Heart right ventricle (tissue), 16 donors: ENCODE measurements around the gene ELN. TPM values are rescaled to one million over a fixed set of nuclear protein-coding genes. Genes with fewer than 3 reads are reported as not detected.

Experiments
- ATAC-seq, 8 donors: fragments of 200-7000 bp; cut with Tn5 transposase; one replicate each; pipeline ENCODE4 v1.9.1; 2020; ENCODE audit warnings: mild to moderate bottlenecking in 8 of 8, moderate library complexity in 8 of 8, moderate number of reproducible peaks in 1 of 8
- DNase-seq, 2 donors: peaks; one replicate each; pipeline ENCODE4 v3.0.0-alpha.2; 2020
- H3K27ac ChIP-seq, 10 donors: fragments of 200-600 bp; sonication (generic) in 2 of 10; one replicate each; pipeline versions ENCODE4 v1.5.0 to v1.8.0; 2020 to 2022; ENCODE audit warnings: mild to moderate bottlenecking in 3 of 10
- H3K27me3 ChIP-seq, 7 donors: fragments of 200-600 bp; one replicate each; pipeline ENCODE4 v1.8.0; 2021 to 2022; ENCODE audit warnings: mild to moderate bottlenecking in 2 of 7
- H3K36me3 ChIP-seq, 9 donors: fragments of 200-600 bp; sonication (generic) in 1 of 9; one replicate each; pipeline versions ENCODE4 v1.5.0 to v1.8.0; 2020 to 2022; ENCODE audit warnings: mild to moderate bottlenecking in 2 of 9
- H3K4me1 ChIP-seq, 9 donors: fragments of 200-600 bp; sonication (generic) in 1 of 9; one replicate each; pipeline versions ENCODE4 v1.5.0 to v1.8.0; 2020 to 2022; ENCODE audit warnings: mild to moderate bottlenecking in 4 of 9
- H3K4me3 ChIP-seq, 10 donors: fragments of 200-600 bp; sonication (generic) in 2 of 10; one replicate each; pipeline versions ENCODE4 v1.5.0 to v1.8.0; 2020 to 2022; ENCODE audit warnings: mild to moderate bottlenecking in 7 of 10, moderate library complexity in 2 of 10
- H3K9me3 ChIP-seq, 11 donors: fragments of 200-600 bp in 10 of 11; sonication (generic) in 2 of 11; one replicate each; pipeline versions ENCODE4 v1.5.0 to v1.8.0; 2013 to 2022; ENCODE audit warnings: mild to moderate bottlenecking in 2 of 11, control low read depth in 1 of 11, moderate library complexity in 1 of 11
- CTCF ChIP-seq, 9 donors: fragments of 200-600 bp; sonication (generic) in 2 of 9; IDR thresholded peaks; one replicate each; pipeline versions ENCODE4 v1.5.0 to v1.8.0; 2021 to 2022; ENCODE audit warnings: antibody characterized with exemption in 9 of 9, mild to moderate bottlenecking in 5 of 9, moderate library complexity in 1 of 9
- WGBS, 2 donors: extraction: QIAGEN DNeasy Blood & Tissue Kit; methylation state at CpG; one replicate each; pipeline ENCODE4 v1.1.7; 2013; ENCODE audit warnings: inconsistent platforms in 1 of 2; 5-methylcytosine and 5-hydroxymethylcytosine counted together
- intact Hi-C, 10 donors: fragments of 100-400 bp; cut with DNase I; formaldehyde crosslinking; loops; one replicate each; pipeline versions ENCODE4 v1.11.1 to v1.14.2; 2022
- polyA plus RNA-seq, 2 donors: library from polyadenylated mRNA; stranded (reverse); fragments of 200-250 nt; gene quantifications; one replicate each; pipeline ENCODE4 v1.2.3, GENCODE V29; 2013
- total RNA-seq, 10 donors: library from RNA; stranded (reverse); fragmentation: NEBNext Ultra II Directional in 3 of 10; extraction: Animal tissue kit (Norgen Biotek cat#: 25700) in 3 of 10; gene quantifications; one replicate each; pipeline versions ENCODE4 v1.2.1 to v1.2.4, GENCODE V29; 2021 to 2023
- donor health status: Arrhythmogenic right ventricular cardiomyopathy.
- donor health status: ischemic (EF 13 %, LVEDD 7.1; RV severe dilation, severe dysfunction).
- donor health status: healthy with polysubstance abuse.
- donor health status: DM: no; HTN: yes; CAD: no.
- donor health status: DM: no; HTN: no; CAD: no.
- donor health status: ischemic (EF 25% LVEDD 6.9; RV normal size, moderate dysfunction).
- donor health status: ischemic (EF 25% LVEDD 5.7; RV mildly dilated, moderate dysfunction).
- donor health status: healthy.
- donor health status: DM: yes; HTN: yes; CAD: no.
- donor health status: Ischemic cardiomyopathy.
- donor health status: ischemic (EF 35%, LVEDD 5.7; RV mildly dilated, moderate dysfunction).
- donor health status: nonischemic (EF 11% LVEDD 7.7; RV severe dilation, severe dysfunction).
- donor health status: DM: yes; HTN: yes; CAD: no.
- donor health status: PGD.
- donor health status: ischemic (EF 29% LVEDD 5.4; RV normal size, mild dysfunction).
- donor health status: nonischemic (EF 23%, LVEDD 6.1; RV moderate dilation, normal function).

Gene ELN
- total and polyA plus RNA-seq, 12 donors, result 14.2 to 99.8 (median 31.8) TPM

- Histone ChIP-seq H3K4me1 (peaks cover 0 to 16% (median 7%) of the 10 kb centered on the region in 9 donors), H3K27me3 (peaks cover 0 to 9% (median 0%) of the 10 kb centered on the region in 7 donors), H3K36me3 (no peaks in the 10 kb centered on the region), H3K27ac (no peak overlapping the region), H3K4me3 (no peak overlapping the region), H3K9me3 (no peaks in the 10 kb centered on the region)
- DNase-seq (no peak), ATAC-seq (no peak)
- intact Hi-C loops, result no loop called here
- WGBS, 2 donors, result 96 to 98% methylated on average over 4 of the region's 4 CpGs
- TF ChIP-seq CTCF (IDR thresholded peaks at IDR 0.05), result no peak
These were observed 12.3 kb upstream of the ELN start for GRCh38 chr7:74015670-74016069.

DNA sequence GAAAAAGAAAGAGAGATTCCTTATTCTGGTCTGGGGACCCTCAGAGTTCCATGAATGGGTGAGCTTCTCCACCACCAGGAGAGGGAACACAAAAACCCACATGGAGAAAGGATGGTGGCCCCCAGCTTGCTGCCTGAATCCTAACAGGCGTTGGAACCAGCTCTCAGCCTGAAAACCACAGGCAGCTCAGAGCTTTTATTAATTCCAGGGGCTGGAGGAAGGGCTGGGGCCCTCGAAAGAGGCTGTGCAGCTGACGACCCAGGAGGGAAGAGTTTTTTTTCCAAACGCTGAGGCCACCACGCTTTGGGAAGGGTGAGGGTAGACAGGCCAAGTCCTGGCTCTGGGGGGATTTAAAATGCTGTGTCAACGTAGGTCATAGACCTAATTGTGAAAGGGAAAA lies 10.8 kb upstream of the ELN start:
- WGBS, 2 donors, result 70 to 77% methylated on average over 6 of the region's 6 CpGs
- H3K27ac ChIP-seq, result no peak overlapping the region
- H3K27me3 ChIP-seq, result peaks cover 0 to 16% (median 0%) of the 10 kb centered on the region in 7 donors
- ATAC-seq (no peak), DNase-seq (no peak)
- H3K4me1 ChIP-seq, result peaks cover 0 to 23% (median 11%) of the 10 kb centered on the region in 9 donors
- no peak overlapping the region for H3K4me3 ChIP-seq
- no peaks in the 10 kb centered on the region for H3K36me3 ChIP-seq
- intact Hi-C loops, result no loop called here
- TF ChIP-seq CTCF (IDR thresholded peaks at IDR 0.05), result no peak
- no peaks in the 10 kb centered on the region for H3K9me3 ChIP-seq

GRCh38 chr7:74018246-74018895 lies 9.6 kb upstream of the ELN start:
- intact Hi-C loops, result no loop called here
- no peak for TF ChIP-seq CTCF (IDR thresholded peaks at IDR 0.05)

GRCh38 chr7:74019149-74019548 lies 8.8 kb upstream of the ELN start:
- no peak overlapping the region for H3K27ac ChIP-seq

More at GRCh38 chr7:74018246-74018895, 9.6 kb upstream of the ELN start:
- 78 to 80% methylated on average over 10 of the region's 10 CpGs for WGBS, 2 donors
- H3K27ac ChIP-seq, result no peak overlapping the region
- DNase-seq (no peak), ATAC-seq (no peak)
- peaks cover 3 to 27% (median 21%) of the 10 kb centered on the region in 9 donors for H3K4me1 ChIP-seq
- peaks cover 0 to 20% (median 0%) of the 10 kb centered on the region in 7 donors for H3K27me3 ChIP-seq
- H3K36me3 ChIP-seq, result no peaks in the 10 kb centered on the region
- no peak overlapping the region for H3K4me3 ChIP-seq
- H3K9me3 ChIP-seq, result no peaks in the 10 kb centered on the region

More at GRCh38 chr7:74019149-74019548, 8.8 kb upstream of the ELN start:
- Histone ChIP-seq H3K4me3 (no peak overlapping the region), H3K9me3 (no peaks in the 10 kb centered on the region), H3K4me1 (peaks cover 3 to 27% (median 16%) of the 10 kb centered on the region in 9 donors), H3K27me3 (peaks cover 0 to 28% (median 4%) of the 10 kb centered on the region in 7 donors), H3K36me3 (no peaks in the 10 kb centered on the region)
- WGBS, 2 donors, result 70 to 80% methylated on average over 5 of the region's 5 CpGs
- ATAC-seq, result no peak
- no peak for TF ChIP-seq CTCF (IDR thresholded peaks at IDR 0.05)
- no peak for DNase-seq
- intact Hi-C loops, result no loop called here
